Activated CD4-positive, alpha-beta T cell treated with anti-CD3 and anti-CD28 coated beads, Interleukin-2, amount 10 ng/mL, durations not matched to agents 7 days and 5 days (primary cell): Measurements from ENCODE around the gene SLITRK4. TPM values are rescaled to one million over a fixed set of nuclear protein-coding genes. Genes with fewer than 3 reads are reported as not detected.
A peak's percentile ranks its signal among the peaks of the same experiment; 100 is the strongest.

Experiments
- CTCF ChIA-PET: fragments of 350-600 bp; sonication (Branson Sonifier 250); formaldehyde crosslinking; loops from one replicate; lab custom pipeline; 2021; ENCODE audit warnings: antibody characterized with exemption; lab: Charles Lee
- POLR2A ChIA-PET: fragments of 350-600 bp; sonication (Branson Sonifier 250); formaldehyde crosslinking; loops from one replicate; lab custom pipeline; 2021; ENCODE audit warnings: antibody characterized with exemption; lab: Charles Lee
- DNase-seq: peaks from one replicate; pipeline ENCODE4 v3.0.0-alpha.2; 2020
- H3K27ac Mint-ChIP-seq: one replicate; pipeline ENCODE4 v1.8.0; 2021; ENCODE audit warnings: mild to moderate bottlenecking, moderate library complexity, mixed read lengths
- H3K27me3 Mint-ChIP-seq: one replicate; pipeline ENCODE4 v1.8.0; 2021; ENCODE audit warnings: mixed read lengths
- H3K36me3 Mint-ChIP-seq: one replicate; pipeline ENCODE4 v1.8.0; 2021; ENCODE audit warnings: low read depth, mixed read lengths
- H3K4me1 Mint-ChIP-seq: one replicate; pipeline ENCODE4 v1.8.0; 2021; ENCODE audit warnings: mixed read lengths
- H3K4me3 Mint-ChIP-seq: one replicate; pipeline ENCODE4 v1.8.0; 2021; ENCODE audit warnings: mild to moderate bottlenecking, moderate library complexity, mixed read lengths
- H3K9me3 Mint-ChIP-seq: one replicate; pipeline ENCODE4 v1.8.0; 2021; ENCODE audit warnings: mixed read lengths
- total RNA-seq, 2 experiments: library from RNA; stranded (reverse); gene quantifications; one replicate each; pipeline ENCODE4 v1.2.3, GENCODE V29; 2021

SLITRK4 gene
- total RNA-seq, 2 experiments from 2014 or later = not detected

GRCh38 chrX:143633461-143634308, 2.2 kb downstream of the SLITRK4 start:
- CTCF ChIA-PET = no interaction called here
- H3K27me3 Mint-ChIP-seq = peaks cover 15% of the 10 kb centered on the region
- no peaks in the 10 kb centered on the region for H3K9me3 Mint-ChIP-seq
- H3K27ac Mint-ChIP-seq = no peak overlapping the region
- H3K36me3 Mint-ChIP-seq = no peaks in the 10 kb centered on the region
- no peak overlapping the region for H3K4me3 Mint-ChIP-seq
- DNase-seq = no peak
- POLR2A ChIA-PET = no interaction called here
- peaks cover 2% of the 10 kb centered on the region for H3K4me1 Mint-ChIP-seq

DNA sequence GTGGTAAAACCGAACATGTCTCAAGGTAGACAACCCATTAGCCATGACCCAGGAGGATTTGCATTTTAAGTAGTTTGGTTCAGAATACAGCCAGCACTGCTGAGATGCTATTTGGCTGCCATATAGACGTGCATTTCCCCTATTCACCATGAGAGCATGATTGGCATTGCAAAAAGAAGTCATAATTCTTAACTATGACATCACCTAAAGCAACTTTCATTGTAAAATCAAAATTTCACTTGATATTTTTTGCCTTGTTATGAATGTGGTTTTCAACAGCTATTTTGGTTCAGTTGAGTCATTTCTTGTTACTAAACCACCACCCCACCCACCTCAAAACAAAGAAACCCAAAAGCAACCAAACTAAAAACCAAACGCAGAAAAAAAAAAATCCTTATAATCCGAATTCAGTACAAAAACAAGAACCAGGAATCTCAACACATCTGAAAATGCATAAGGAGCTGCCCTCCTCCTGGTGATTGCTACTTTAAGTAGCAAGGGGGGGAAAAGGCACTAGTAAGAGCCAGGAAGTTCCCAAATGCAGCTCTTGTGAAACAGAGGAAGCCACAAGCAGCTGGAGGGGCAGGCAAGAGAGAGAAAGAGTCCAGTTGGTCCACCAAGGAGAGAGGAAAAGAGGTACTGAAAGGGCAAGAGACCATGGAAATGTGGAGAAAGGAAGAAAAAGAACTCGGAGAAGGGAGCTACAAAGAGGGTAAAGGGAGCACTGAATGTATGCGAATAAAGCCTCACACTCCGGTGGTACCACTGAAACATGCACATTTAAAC, 3.1 kb downstream of the SLITRK4 start:
- H3K9me3 Mint-ChIP-seq = no peaks in the 10 kb centered on the region
- POLR2A ChIA-PET = no interaction called here
- CTCF ChIA-PET = no interaction called here
- H3K36me3 Mint-ChIP-seq = no peaks in the 10 kb centered on the region
- H3K4me3 Mint-ChIP-seq = no peak overlapping the region
- peaks cover 15% of the 10 kb centered on the region for H3K27me3 Mint-ChIP-seq
- DNase-seq = no peak
- peaks cover 2% of the 10 kb centered on the region for H3K4me1 Mint-ChIP-seq
- peak overlapping the region; percentile 80 for H3K27ac Mint-ChIP-seq

- ChIA-PET POLR2A (no interaction called here), CTCF (no interaction called here)
- DNase-seq = no peak
- Mint-ChIP-seq H3K27me3 (no peaks in the 10 kb centered on the region), H3K9me3 (no peaks in the 10 kb centered on the region), H3K36me3 (no peaks in the 10 kb centered on the region), H3K4me3 (no peak overlapping the region), H3K4me1 (no peaks in the 10 kb centered on the region), H3K27ac (no peak overlapping the region)
Measured at GRCh38 chrX:143623657-143624056, 12.2 kb downstream of the SLITRK4 start.

DNA sequence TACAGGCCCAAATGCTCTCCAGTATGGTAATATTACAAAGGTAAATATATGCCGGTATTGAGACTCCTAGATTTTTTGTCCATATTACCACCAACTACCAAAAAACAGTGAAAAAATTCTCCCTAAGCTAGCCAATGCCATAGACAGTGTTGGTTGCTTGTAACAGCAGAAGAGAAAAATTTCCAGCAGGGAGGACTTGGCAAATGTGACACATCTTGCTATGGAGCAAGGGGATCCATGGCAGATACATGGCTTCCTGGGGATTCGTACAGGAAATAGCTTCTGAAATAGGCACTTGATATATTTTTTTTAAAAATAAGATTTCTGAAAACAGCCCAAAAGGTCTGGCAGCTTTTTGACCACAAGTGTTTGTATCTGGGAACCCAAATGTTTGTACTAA, 14.6 kb downstream of the SLITRK4 start:
- POLR2A ChIA-PET = no interaction called here
- DNase-seq = no peak
- Mint-ChIP-seq H3K27ac (no peak overlapping the region), H3K36me3 (no peaks in the 10 kb centered on the region), H3K4me3 (no peak overlapping the region), H3K27me3 (no peaks in the 10 kb centered on the region), H3K9me3 (no peaks in the 10 kb centered on the region), H3K4me1 (no peaks in the 10 kb centered on the region)
- CTCF ChIA-PET = no interaction called here

- ChIA-PET POLR2A (no interaction called here), CTCF (no interaction called here)
- no peaks in the 10 kb centered on the region for H3K4me1 Mint-ChIP-seq
- no peak overlapping the region for H3K27ac Mint-ChIP-seq
- no peaks in the 10 kb centered on the region for H3K27me3 Mint-ChIP-seq
- H3K4me3 Mint-ChIP-seq = no peak overlapping the region
- H3K9me3 Mint-ChIP-seq = peaks cover 4% of the 10 kb centered on the region
- no peak for DNase-seq
- H3K36me3 Mint-ChIP-seq = no peaks in the 10 kb centered on the region
Measured at GRCh38 chrX:143615851-143616250, 20.1 kb downstream of the SLITRK4 start.

DNA sequence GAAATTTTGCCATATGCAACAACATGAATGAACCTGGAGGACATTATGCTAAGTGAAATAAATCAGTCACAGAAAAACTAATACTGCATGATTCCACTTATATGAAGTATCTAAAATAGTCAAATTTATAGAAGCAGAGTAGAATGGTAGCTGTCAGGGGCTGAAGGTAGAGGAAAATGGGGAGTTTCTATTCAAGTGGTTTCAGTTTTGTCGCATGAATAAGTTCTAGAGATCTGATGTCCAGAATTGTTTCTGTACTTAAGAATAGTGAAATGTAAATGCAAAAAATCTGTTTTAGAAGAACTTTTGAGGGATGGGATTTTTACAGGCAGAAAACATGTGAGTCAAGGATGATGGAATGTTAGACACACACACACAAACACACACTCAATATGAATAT, 34.1 kb downstream of the SLITRK4 start:
- no peak for DNase-seq
- H3K36me3 Mint-ChIP-seq = no peaks in the 10 kb centered on the region
- H3K9me3 Mint-ChIP-seq = no peaks in the 10 kb centered on the region
- no peaks in the 10 kb centered on the region for H3K27me3 Mint-ChIP-seq
- no peak overlapping the region for H3K27ac Mint-ChIP-seq
- ChIA-PET CTCF (no interaction called here), POLR2A (no interaction called here)
- H3K4me3 Mint-ChIP-seq = no peak overlapping the region
- no peaks in the 10 kb centered on the region for H3K4me1 Mint-ChIP-seq

- H3K36me3 Mint-ChIP-seq = no peaks in the 10 kb centered on the region
- ChIA-PET POLR2A (no interaction called here), CTCF (no interaction called here)
- H3K9me3 Mint-ChIP-seq = peaks cover 6% of the 10 kb centered on the region
- H3K4me1 Mint-ChIP-seq = no peaks in the 10 kb centered on the region
- no peak overlapping the region for H3K27ac Mint-ChIP-seq
- no peak overlapping the region for H3K4me3 Mint-ChIP-seq
- H3K27me3 Mint-ChIP-seq = no peaks in the 10 kb centered on the region
- DNase-seq = no peak
Measured at GRCh38 chrX:143581240-143581639, 54.7 kb downstream of the SLITRK4 start.

GRCh38 chrX:143580266-143580665, 55.6 kb downstream of the SLITRK4 start:
- peaks cover 6% of the 10 kb centered on the region for H3K9me3 Mint-ChIP-seq
- H3K27me3 Mint-ChIP-seq = no peaks in the 10 kb centered on the region
- no peaks in the 10 kb centered on the region for H3K4me1 Mint-ChIP-seq
- H3K4me3 Mint-ChIP-seq = no peak overlapping the region
- no peaks in the 10 kb centered on the region for H3K36me3 Mint-ChIP-seq
- DNase-seq = no peak
- ChIA-PET CTCF (no interaction called here), POLR2A (no interaction called here)
- no peak overlapping the region for H3K27ac Mint-ChIP-seq

Other genes starting within 250 kb of the SLITRK4 start
- not detected for gene SPANXN3, start 118.6 kb downstream of the SLITRK4 start, total RNA-seq
- not detected for gene SPANXN2, start 84.7 kb upstream of the SLITRK4 start, total RNA-seq
- gene UBE2NL, start 248.0 kb upstream of the SLITRK4 start, total RNA-seq = not detected